ENCODE measurements around the gene RAG1. TPM values are rescaled to one million over a fixed set of nuclear protein-coding genes. Genes with fewer than 3 reads are reported as not detected.

Gene RAG1
- polyA plus RNA-seq, 1 donor (not counting 4 experiments of a cell fraction or from before 2014, with no cell fraction given) = 1.3 TPM

DNA sequence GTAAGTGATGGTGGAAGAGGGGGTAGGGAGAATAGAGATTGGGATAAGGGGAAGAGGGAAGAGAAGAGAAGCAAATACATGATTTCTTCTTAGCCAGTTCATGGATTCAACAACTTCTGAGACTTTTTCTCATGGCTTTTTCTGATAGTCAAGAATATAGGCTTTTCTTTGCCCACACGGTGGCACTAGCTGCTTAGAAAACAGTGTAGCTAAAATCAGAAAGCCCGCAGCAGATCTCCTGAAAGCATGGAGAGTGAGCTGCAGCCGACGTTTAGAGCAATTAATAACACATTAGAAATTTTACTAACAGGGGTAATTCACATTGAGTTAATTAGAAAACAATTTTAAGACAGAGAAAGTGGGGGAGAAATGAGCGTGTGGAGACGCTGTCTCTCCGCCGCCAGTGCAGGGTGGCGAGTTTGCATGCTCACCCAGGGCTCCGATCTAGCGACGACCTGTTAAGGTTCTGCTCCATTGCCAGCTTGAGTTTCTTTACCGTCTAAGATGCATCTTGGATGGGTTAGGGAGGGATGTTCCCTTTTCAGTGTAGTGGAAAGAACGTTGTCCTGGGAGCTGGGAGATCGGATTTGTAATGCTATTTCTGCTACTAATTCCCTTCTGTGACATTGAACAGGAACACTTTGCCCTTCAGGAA lies 3.3 kb upstream of the RAG1 start:
- H3K27ac ChIP-seq (ENCODE audit: control insufficient read depth, insufficient read depth, low read length) = no peak overlapping the region
- H3K27me3 ChIP-seq (ENCODE audit: control insufficient read depth, extremely low read depth, insufficient read depth, low read length) = peaks cover 6% of the 10 kb centered on the region
- no peaks in the 10 kb centered on the region for H3K9me3 ChIP-seq (ENCODE audit: control insufficient read depth, low read depth, low read length)
- TF ChIP-seq EZH2 (IDR thresholded peaks at IDR 0.05; ENCODE audit: low read length) = peak; percentile 37
- TF ChIP-seq, protein P1, sequence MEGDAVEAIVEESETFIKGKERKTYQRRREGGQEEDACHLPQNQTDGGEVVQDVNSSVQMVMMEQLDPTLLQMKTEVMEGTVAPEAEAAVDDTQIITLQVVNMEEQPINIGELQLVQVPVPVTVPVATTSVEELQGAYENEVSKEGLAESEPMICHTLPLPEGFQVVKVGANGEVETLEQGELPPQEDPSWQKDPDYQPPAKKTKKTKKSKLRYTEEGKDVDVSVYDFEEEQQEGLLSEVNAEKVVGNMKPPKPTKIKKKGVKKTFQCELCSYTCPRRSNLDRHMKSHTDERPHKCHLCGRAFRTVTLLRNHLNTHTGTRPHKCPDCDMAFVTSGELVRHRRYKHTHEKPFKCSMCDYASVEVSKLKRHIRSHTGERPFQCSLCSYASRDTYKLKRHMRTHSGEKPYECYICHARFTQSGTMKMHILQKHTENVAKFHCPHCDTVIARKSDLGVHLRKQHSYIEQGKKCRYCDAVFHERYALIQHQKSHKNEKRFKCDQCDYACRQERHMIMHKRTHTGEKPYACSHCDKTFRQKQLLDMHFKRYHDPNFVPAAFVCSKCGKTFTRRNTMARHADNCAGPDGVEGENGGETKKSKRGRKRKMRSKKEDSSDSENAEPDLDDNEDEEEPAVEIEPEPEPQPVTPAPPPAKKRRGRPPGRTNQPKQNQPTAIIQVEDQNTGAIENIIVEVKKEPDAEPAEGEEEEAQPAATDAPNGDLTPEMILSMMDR (optimal IDR thresholded peaks at IDR 0.05 in 1 of 3, IDR thresholded peaks at IDR 0.05 in 1 of 3, conservative IDR thresholded peaks at IDR 0.05 in 1 of 3; ENCODE audit: extremely low read depth in 1 of 3, insufficient read depth in 2 of 3, low read length in 3 of 3) = peak; percentile 5 to 58 (median 57)
- peak overlapping the region in 1 of 3 experiments; percentile 36 for H3K4me3 ChIP-seq (ENCODE audit: control insufficient read depth in 2 of 3, extremely low read depth in 1 of 3, insufficient read depth in 2 of 3, low read depth in 1 of 3, low read length in 3 of 3)
- H3K36me3 ChIP-seq (ENCODE audit: control insufficient read depth in 2 of 2, extremely low read depth in 1 of 2, insufficient read depth in 2 of 2, low read length in 2 of 2) = no peaks in the 10 kb centered on the region
- no peaks in the 10 kb centered on the region for H3K79me2 ChIP-seq (ENCODE audit: control insufficient read depth, insufficient read depth, low read length)
- H3K9ac ChIP-seq (ENCODE audit: control insufficient read depth, extremely low read depth, insufficient read depth, low read length) = no peak overlapping the region
- DNase-seq (ENCODE audit: low read depth, low spot score) (no peak), FAIRE-seq (no peak)
- H3K9me1 ChIP-seq (ENCODE audit: control insufficient read depth, extremely low read depth, insufficient read depth, low read length) = no peaks in the 10 kb centered on the region
- no peaks in the 10 kb centered on the region for H3K4me1 ChIP-seq (ENCODE audit: control insufficient read depth, extremely low read depth, insufficient read depth, low read length)
- no peaks in the 10 kb centered on the region for H4K20me1 ChIP-seq (ENCODE audit: control insufficient read depth, extremely low read depth, insufficient read depth, low read length)
- dilution Hi-C loops (cut with MboI; ENCODE audit: extremely low pct_ligation_motif_present, low sequenced_read_pairs) = no loop called here
- H3K4me2 ChIP-seq (ENCODE audit: control insufficient read depth, extremely low read depth, insufficient read depth, low read depth, low read length) = peak overlapping the region; percentile 43
- peak overlapping the region; percentile 0 for H2AFZ ChIP-seq (ENCODE audit: control insufficient read depth, low read length)

- no peaks in the 10 kb centered on the region for H3K79me2 ChIP-seq (ENCODE audit: control insufficient read depth, insufficient read depth, low read length)
- H4K20me1 ChIP-seq (ENCODE audit: control insufficient read depth, extremely low read depth, insufficient read depth, low read length) = no peaks in the 10 kb centered on the region
- FAIRE-seq (no peak), DNase-seq (ENCODE audit: low read depth, low spot score) (no peak)
- H3K4me2 ChIP-seq (ENCODE audit: control insufficient read depth, extremely low read depth, insufficient read depth, low read depth, low read length) = peak overlapping the region; percentile 43
- H3K27ac ChIP-seq (ENCODE audit: control insufficient read depth, insufficient read depth, low read length) = no peak overlapping the region
- H3K9ac ChIP-seq (ENCODE audit: control insufficient read depth, extremely low read depth, insufficient read depth, low read length) = no peak overlapping the region
- H3K4me1 ChIP-seq (ENCODE audit: control insufficient read depth, extremely low read depth, insufficient read depth, low read length) = no peaks in the 10 kb centered on the region
- peaks cover 6% of the 10 kb centered on the region for H3K27me3 ChIP-seq (ENCODE audit: control insufficient read depth, extremely low read depth, insufficient read depth, low read length)
- dilution Hi-C loops (cut with MboI; ENCODE audit: extremely low pct_ligation_motif_present, low sequenced_read_pairs) = no loop called here
- H3K9me1 ChIP-seq (ENCODE audit: control insufficient read depth, extremely low read depth, insufficient read depth, low read length) = no peaks in the 10 kb centered on the region
- TF ChIP-seq, protein P1 (optimal IDR thresholded peaks at IDR 0.05 in 1 of 3, IDR thresholded peaks at IDR 0.05 in 1 of 3, conservative IDR thresholded peaks at IDR 0.05 in 1 of 3; ENCODE audit: extremely low read depth in 1 of 3, insufficient read depth in 2 of 3, low read length in 3 of 3) = no peak
- TF ChIP-seq EZH2 (IDR thresholded peaks at IDR 0.05; ENCODE audit: low read length) = no peak
- H3K4me3 ChIP-seq (ENCODE audit: control insufficient read depth in 2 of 3, extremely low read depth in 1 of 3, insufficient read depth in 2 of 3, low read depth in 1 of 3, low read length in 3 of 3) = no peak overlapping the region
- no peaks in the 10 kb centered on the region for H3K9me3 ChIP-seq (ENCODE audit: control insufficient read depth, low read depth, low read length)
- H2AFZ ChIP-seq (ENCODE audit: control insufficient read depth, low read length) = no peak overlapping the region
- no peaks in the 10 kb centered on the region for H3K36me3 ChIP-seq (ENCODE audit: control insufficient read depth in 2 of 2, extremely low read depth in 1 of 2, insufficient read depth in 2 of 2, low read length in 2 of 2)
These were observed 2.7 kb upstream of the RAG1 start for GRCh38 chr11:36565031-36565610.
